ENCODE measurements around the gene PSMB2.
A peak's percentile ranks its signal among the peaks of the same experiment; 100 is the strongest.

Gene PSMB2

GRCh38 chr1:35568975-35569395, 72.3 kb downstream of the PSMB2 start:
- no peak overlapping the region for H3K27ac ChIP-seq (ENCODE audit: low read depth, low read length, poor library complexity, severe bottlenecking)
- peaks cover 7% of the 10 kb centered on the region; the same call in 1 of the 2 replicates for H3K36me3 ChIP-seq (ENCODE audit: insufficient read depth, low read length)
- no peak overlapping the region for H3K4me3 ChIP-seq (ENCODE audit: low read depth, low read length, poor library complexity, severe bottlenecking)
- H3K9me2 ChIP-seq (ENCODE audit: low read depth, low read length), result no peaks in the 10 kb centered on the region
- no peaks in the 10 kb centered on the region; the same call in 1 of the 2 replicates for H3K27me3 ChIP-seq (ENCODE audit: insufficient read depth, low read length)
- H3K9ac ChIP-seq (ENCODE audit: low read length), result no peak overlapping the region
- no peaks in the 10 kb centered on the region for H3F3A ChIP-seq (ENCODE audit: insufficient read depth, low read length)
- TF ChIP-seq EZH2 (IDR thresholded peaks at IDR 0.05; ENCODE audit: borderline replicate concordance, low read length) (no peak), CTCF (IDR thresholded peaks at IDR 0.05; ENCODE audit: low read length) (peak; percentile 94)
- no peaks in the 10 kb centered on the region for H3K79me2 ChIP-seq (ENCODE audit: insufficient read depth, low read length)
- H3K4me2 ChIP-seq (ENCODE audit: low read length), result no peak overlapping the region
- H3K4me1 ChIP-seq (ENCODE audit: insufficient read depth, low read length, severe bottlenecking), result no peaks in the 10 kb centered on the region
- H2AFZ ChIP-seq (ENCODE audit: low read length), result no peak overlapping the region
- no peaks in the 10 kb centered on the region for H3K9me3 ChIP-seq (ENCODE audit: low read length)
- no peaks in the 10 kb centered on the region for H4K20me1 ChIP-seq (ENCODE audit: insufficient read depth, low read length)

DNA sequence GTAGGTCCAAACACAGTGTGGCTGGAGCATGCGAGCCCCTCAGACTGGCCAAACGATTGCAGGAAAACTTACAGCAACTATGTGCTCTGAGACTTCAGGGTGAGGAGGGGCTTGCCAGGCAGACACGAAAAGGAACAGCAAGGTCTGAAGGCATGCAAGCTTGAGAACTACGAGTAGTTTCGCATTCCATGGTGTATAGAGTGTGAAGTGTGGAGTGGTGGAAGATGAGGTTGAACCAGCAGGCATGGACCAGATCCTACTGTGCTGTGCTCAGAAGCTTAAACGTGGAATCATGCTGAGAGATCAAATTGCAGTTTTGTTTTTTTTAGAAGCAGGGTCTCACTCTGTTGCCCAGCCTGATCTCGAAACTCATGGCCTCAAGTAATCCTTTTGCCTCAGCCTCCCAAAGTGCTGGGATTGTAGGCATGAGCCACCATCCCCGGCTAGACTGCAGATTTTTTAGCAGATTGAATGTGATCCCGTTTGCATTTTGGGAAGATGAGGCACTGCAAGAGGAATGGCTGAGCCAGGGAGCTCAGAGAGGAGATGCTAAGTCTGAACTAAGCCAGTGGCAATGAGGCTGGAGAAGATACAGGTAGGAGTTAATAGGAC, 73.3 kb downstream of the PSMB2 start:
- Histone ChIP-seq H3K36me3 (ENCODE audit: insufficient read depth, low read length) (peaks cover 7% of the 10 kb centered on the region; the same call in 1 of the 2 replicates), H2AFZ (ENCODE audit: low read length) (no peak overlapping the region), H3K4me2 (ENCODE audit: low read length) (no peak overlapping the region), H3K9me2 (ENCODE audit: low read depth, low read length) (no peaks in the 10 kb centered on the region), H3K9ac (ENCODE audit: low read length) (no peak overlapping the region), H3K4me1 (ENCODE audit: insufficient read depth, low read length, severe bottlenecking) (no peaks in the 10 kb centered on the region), H3F3A (ENCODE audit: insufficient read depth, low read length) (no peaks in the 10 kb centered on the region), H4K20me1 (ENCODE audit: insufficient read depth, low read length) (no peaks in the 10 kb centered on the region), H3K9me3 (ENCODE audit: low read length) (no peaks in the 10 kb centered on the region), H3K27me3 (ENCODE audit: insufficient read depth, low read length) (no peaks in the 10 kb centered on the region; the same call in 1 of the 2 replicates), H3K4me3 (ENCODE audit: low read depth, low read length, poor library complexity, severe bottlenecking) (no peak overlapping the region), H3K27ac (ENCODE audit: low read depth, low read length, poor library complexity, severe bottlenecking) (no peak overlapping the region), H3K79me2 (ENCODE audit: insufficient read depth, low read length) (no peaks in the 10 kb centered on the region)
- TF ChIP-seq CTCF (IDR thresholded peaks at IDR 0.05; ENCODE audit: low read length) (no peak), EZH2 (IDR thresholded peaks at IDR 0.05; ENCODE audit: borderline replicate concordance, low read length) (no peak)

DNA sequence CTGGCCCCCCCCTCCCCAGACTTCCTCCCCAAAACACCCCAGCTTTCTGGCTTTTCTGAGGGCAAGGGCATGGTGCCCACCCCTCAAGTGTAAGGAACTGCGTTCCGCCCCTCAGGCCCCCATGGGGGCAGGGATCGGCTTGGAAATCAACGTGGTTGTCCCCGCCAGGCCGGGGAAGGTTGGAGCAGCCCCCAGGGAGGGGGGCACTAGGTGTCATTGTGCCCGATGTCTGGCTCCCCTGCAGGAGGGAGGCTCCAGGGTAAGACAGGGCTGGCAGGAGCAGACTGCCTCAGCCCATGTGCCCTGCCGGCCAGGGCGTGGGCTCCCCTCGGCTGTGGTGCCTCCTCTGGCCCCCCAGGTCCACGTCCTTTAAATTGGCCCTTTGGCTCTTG, 75.6 kb downstream of the PSMB2 start:
- Histone ChIP-seq H3K4me2 (ENCODE audit: low read length) (no peak overlapping the region), H4K20me1 (ENCODE audit: insufficient read depth, low read length) (no peaks in the 10 kb centered on the region), H2AFZ (ENCODE audit: low read length) (no peak overlapping the region), H3K79me2 (ENCODE audit: insufficient read depth, low read length) (no peaks in the 10 kb centered on the region), H3K9ac (ENCODE audit: low read length) (no peak overlapping the region), H3K27ac (ENCODE audit: low read depth, low read length, poor library complexity, severe bottlenecking) (no peak overlapping the region), H3K9me2 (ENCODE audit: low read depth, low read length) (no peaks in the 10 kb centered on the region), H3K4me1 (ENCODE audit: insufficient read depth, low read length, severe bottlenecking) (no peaks in the 10 kb centered on the region), H3K27me3 (ENCODE audit: insufficient read depth, low read length) (no peaks in the 10 kb centered on the region), H3K9me3 (ENCODE audit: low read length) (no peaks in the 10 kb centered on the region), H3F3A (ENCODE audit: insufficient read depth, low read length) (no peaks in the 10 kb centered on the region), H3K4me3 (ENCODE audit: low read depth, low read length, poor library complexity, severe bottlenecking) (no peak overlapping the region), H3K36me3 (ENCODE audit: insufficient read depth, low read length) (peaks cover 14% of the 10 kb centered on the region; the same call in 1 of the 2 replicates)
- TF ChIP-seq CTCF (IDR thresholded peaks at IDR 0.05; ENCODE audit: low read length) (no peak), EZH2 (IDR thresholded peaks at IDR 0.05; ENCODE audit: borderline replicate concordance, low read length) (no peak)

Data from OCI-LY1 (cell line).